ENCODE results near the gene RNF150.

GRCh38 chr4:140952717-140953116, 180.6 kb downstream of the RNF150 start:
- TF ChIP-seq CTCF (IDR thresholded peaks at IDR 0.05; ENCODE audit: poor library complexity, severe bottlenecking) (no peak), POLR2AphosphoS5 (IDR thresholded peaks at IDR 0.05) (no peak), EZH2 (IDR thresholded peaks at IDR 0.05; ENCODE audit: borderline replicate concordance, insufficient read depth, low read length, poor library complexity, severe bottlenecking) (no peak), EP300 (conservative IDR thresholded peaks at IDR 0.05; ENCODE audit: poor library complexity, severe bottlenecking) (no peak), TAF1 (IDR thresholded peaks at IDR 0.05; ENCODE audit: low read depth) (no peak), RAD21 (conservative IDR thresholded peaks at IDR 0.05) (no peak), SMC3 (conservative IDR thresholded peaks at IDR 0.05; ENCODE audit: poor library complexity) (no peak), REST (IDR thresholded peaks at IDR 0.05; ENCODE audit: borderline replicate concordance) (no peak), MXI1 (conservative IDR thresholded peaks at IDR 0.05; ENCODE audit: poor library complexity, severe bottlenecking) (no peak)

All from neural cell (in vitro differentiated cells).